BJ (cell line): ENCODE measurements around the gene SMIM7. TPM values are rescaled to one million over a fixed set of nuclear protein-coding genes. Genes with fewer than 3 reads are reported as not detected.

Source experiments
- CTCF ChIA-PET: fragments of 350-600 bp; formaldehyde crosslinking; extraction: SDS; loops from one replicate; lab custom pipeline; 2021; ENCODE audit warnings: antibody characterized with exemption, inconsistent platforms; lab: Yijun Ruan, JAX
- POLR2A ChIA-PET: fragments of 300-600 bp; sonication (Branson Sonifier 250); formaldehyde crosslinking; extraction: SDS; loops from one replicate; lab custom pipeline; 2021; ENCODE audit warnings: antibody characterized with exemption; lab: Charles Lee
- DNase-seq: peaks from one replicate; pipeline ENCODE4 v3.0.0-alpha.2; 2011; ENCODE audit warnings: low read depth
- H3K27me3 ChIP-seq: 2 replicates; pipeline ENCODE4 v1.6.0; 2011; ENCODE audit warnings: low read length; ENCODE audit not compliant: control insufficient read depth, insufficient read depth
- H3K36me3 ChIP-seq: 2 replicates; pipeline ENCODE4 v1.5.1; 2011; ENCODE audit warnings: low read length; ENCODE audit not compliant: control insufficient read depth, insufficient read depth
- H3K4me3 ChIP-seq: 2 replicates; pipeline ENCODE4 v1.5.1; 2011; ENCODE audit warnings: low read depth, mild to moderate bottlenecking, control low read depth, low read length
- polyA plus RNA-seq: library from polyadenylated mRNA; depleted of rRNA; stranded (reverse); fragments of >200 nt; gene quantifications from 2 replicates; pipeline ENCODE4 v1.2.3, GENCODE V29; 2011; rRNA removed
- TF ChIP-seq, protein P1 (sequence below): IDR thresholded peaks from 2 replicates; pipeline ENCODE4 v1.5.1; 2011; ENCODE audit warnings: low read depth, mild to moderate bottlenecking, control low read depth, inconsistent platforms, low read length, moderate library complexity; ENCODE audit not compliant: insufficient read depth

The SMIM7 gene
- polyA plus RNA-seq, 1 experiment: 61.4 TPM

DNA sequence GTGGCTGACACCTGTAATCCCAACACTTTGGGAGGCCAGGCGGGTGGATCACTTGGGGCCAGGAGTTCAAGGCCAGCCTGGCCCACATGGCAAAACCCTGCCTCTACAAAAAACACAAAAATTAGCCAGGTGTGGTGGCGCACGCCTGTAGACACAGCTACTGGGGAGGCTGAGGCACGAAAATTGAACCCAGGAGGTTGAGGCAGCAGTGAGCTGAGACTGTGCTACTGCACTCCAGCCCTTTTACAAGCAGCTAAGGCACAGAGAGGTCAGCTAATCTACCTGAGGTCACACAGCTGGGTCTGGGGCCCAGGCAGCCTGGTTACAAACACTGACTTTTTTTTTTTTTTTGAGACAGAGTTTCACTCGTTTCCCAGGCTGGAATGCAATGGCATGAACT, 59.1 kb downstream of the SMIM7 start:
- no peak for DNase-seq
- TF ChIP-seq, protein P1, sequence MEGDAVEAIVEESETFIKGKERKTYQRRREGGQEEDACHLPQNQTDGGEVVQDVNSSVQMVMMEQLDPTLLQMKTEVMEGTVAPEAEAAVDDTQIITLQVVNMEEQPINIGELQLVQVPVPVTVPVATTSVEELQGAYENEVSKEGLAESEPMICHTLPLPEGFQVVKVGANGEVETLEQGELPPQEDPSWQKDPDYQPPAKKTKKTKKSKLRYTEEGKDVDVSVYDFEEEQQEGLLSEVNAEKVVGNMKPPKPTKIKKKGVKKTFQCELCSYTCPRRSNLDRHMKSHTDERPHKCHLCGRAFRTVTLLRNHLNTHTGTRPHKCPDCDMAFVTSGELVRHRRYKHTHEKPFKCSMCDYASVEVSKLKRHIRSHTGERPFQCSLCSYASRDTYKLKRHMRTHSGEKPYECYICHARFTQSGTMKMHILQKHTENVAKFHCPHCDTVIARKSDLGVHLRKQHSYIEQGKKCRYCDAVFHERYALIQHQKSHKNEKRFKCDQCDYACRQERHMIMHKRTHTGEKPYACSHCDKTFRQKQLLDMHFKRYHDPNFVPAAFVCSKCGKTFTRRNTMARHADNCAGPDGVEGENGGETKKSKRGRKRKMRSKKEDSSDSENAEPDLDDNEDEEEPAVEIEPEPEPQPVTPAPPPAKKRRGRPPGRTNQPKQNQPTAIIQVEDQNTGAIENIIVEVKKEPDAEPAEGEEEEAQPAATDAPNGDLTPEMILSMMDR: no peak
- Histone ChIP-seq H3K27me3 (no peaks in the 10 kb centered on the region), H3K36me3 (no peaks in the 10 kb centered on the region), H3K4me3 (no peak overlapping the region)
- CTCF ChIA-PET: no interaction called here
- POLR2A ChIA-PET: no interaction called here

DNA sequence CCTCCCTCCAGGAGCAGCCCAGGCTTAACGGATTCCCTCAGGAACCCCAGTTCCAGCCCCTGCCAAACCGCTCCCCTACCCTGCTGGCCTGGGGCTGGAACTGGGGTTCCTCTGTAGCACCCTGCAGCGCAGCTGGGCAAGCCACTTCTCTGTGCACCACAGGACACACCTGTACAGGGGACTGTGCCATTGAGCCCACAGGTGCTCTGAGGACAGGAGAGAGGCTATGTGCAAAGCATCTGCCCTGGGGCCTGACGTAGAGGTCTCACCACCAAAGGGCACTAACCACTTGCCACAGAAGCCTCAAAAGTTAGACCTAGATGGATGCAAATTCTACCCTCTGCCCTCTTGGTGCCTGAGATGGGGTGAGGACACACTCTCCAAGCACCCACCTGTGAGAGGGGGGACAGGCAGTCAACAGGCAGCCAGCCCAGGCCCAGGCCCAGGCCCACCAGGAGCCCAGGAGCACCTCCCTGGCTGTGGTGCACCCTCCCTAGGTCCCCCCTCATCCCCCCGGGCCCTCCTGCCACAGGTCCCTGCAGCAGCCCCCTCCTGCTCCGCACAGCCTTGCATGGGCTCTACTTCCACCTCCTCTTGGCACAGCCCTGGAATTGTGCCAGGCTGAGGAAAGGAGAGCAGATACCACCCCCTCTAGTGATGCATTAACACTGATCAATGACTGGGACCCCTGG, 60.1 kb downstream of the SMIM7 start:
- no peak for DNase-seq
- H3K36me3 ChIP-seq: no peaks in the 10 kb centered on the region
- no peaks in the 10 kb centered on the region for H3K27me3 ChIP-seq
- POLR2A ChIA-PET: no interaction called here
- no peak overlapping the region for H3K4me3 ChIP-seq
- CTCF ChIA-PET: interaction anchor here (1.0 kb wide), 1 partner anchor 12 kb away, joined by 5 read pairs; no protein-coding TSS in a partner anchor
- TF ChIP-seq, protein P1: no peak

DNA sequence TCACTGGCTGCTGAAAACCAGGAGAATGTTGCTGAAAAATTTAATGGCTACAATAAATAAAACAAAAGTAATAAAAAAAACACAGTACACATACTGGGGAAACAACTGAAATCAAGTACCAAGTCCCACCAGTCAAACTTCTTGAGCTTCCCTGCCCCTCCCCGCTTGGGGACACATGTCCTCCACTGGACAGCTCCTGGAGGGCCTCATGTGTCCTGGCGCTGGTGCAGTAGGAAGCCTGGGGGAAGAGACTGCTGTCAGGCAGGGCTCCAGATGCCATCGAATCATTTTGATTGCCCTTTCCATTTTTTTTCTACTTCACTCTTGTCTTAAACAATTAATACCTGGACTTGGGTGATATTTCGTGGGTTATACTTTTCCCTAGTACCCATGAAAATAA, 61.1 kb downstream of the SMIM7 start:
- CTCF ChIA-PET: interaction anchor here (1.0 kb wide), 1 partner anchor 11 kb away, joined by 5 read pairs; no protein-coding TSS in a partner anchor
- no peak for DNase-seq
- Histone ChIP-seq H3K27me3 (no peaks in the 10 kb centered on the region), H3K4me3 (no peak overlapping the region), H3K36me3 (0 out of 2 replicates have a peak, but pooled peaks cover 2% of the 10 kb centered on the region)
- TF ChIP-seq, protein P1: no peak
- POLR2A ChIA-PET: no interaction called here

DNA sequence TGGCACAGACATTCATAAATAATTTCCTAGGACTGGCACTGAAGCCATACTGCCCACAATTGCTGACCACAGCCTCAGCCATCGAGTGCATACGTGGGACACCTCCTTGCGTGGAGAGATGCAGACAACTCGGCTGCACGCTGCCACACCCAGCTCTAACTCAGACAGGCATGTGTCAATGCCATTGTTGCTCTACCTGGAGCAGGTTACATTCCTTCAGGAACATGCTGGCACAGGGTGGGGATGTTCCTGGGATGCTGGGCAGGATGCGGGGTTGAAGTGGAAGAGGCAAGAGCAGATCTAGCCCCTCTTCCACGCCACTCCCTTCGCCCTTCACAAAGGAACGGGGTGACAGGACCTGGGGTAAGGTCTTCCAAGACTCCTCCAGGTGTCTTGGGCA, 63.5 kb downstream of the SMIM7 start:
- 0 out of 2 replicates have a peak, but pooled peaks cover 4% of the 10 kb centered on the region for H3K36me3 ChIP-seq
- CTCF ChIA-PET: interaction anchor here (1.5 kb wide), 1 partner anchor 16 kb away, joined by 3 read pairs; no protein-coding TSS in a partner anchor
- no peaks in the 10 kb centered on the region for H3K27me3 ChIP-seq
- no peak for DNase-seq
- TF ChIP-seq, protein P1: no peak
- POLR2A ChIA-PET: no interaction called here
- H3K4me3 ChIP-seq: no peak overlapping the region

Other genes with a start within 250 kb of the SMIM7 start
- 9.4 and 12.8 TPM in 2 replicates for gene EPS15L1, start 188.2 kb downstream of the SMIM7 start, polyA plus RNA-seq
- not detected in 2 replicates for gene CALR3, start 164.0 kb downstream of the SMIM7 start, polyA plus RNA-seq
- 2.8 and 3.4 TPM in 2 replicates for gene C19orf44, start 163.8 kb downstream of the SMIM7 start, polyA plus RNA-seq
- 3.2 and 4.0 TPM in 2 replicates for gene CHERP, start 117.7 kb downstream of the SMIM7 start, polyA plus RNA-seq
- gene SLC35E1, start 87.7 kb downstream of the SMIM7 start, polyA plus RNA-seq: 35.2 and 55.6 TPM in 2 replicates
- gene MED26, start 31.9 kb downstream of the SMIM7 start, polyA plus RNA-seq: 2.9 and 3.9 TPM in 2 replicates
- 1.2 and 1.6 TPM in 2 replicates for gene TMEM38A, start 995 bp upstream of the SMIM7 start, polyA plus RNA-seq
- not detected in 2 replicates for gene NWD1, start 59.7 kb upstream of the SMIM7 start, polyA plus RNA-seq
- 19.8 and 25.5 TPM in 2 replicates for gene SIN3B, start 169.3 kb upstream of the SMIM7 start, polyA plus RNA-seq
- gene F2RL3, start 228.9 kb upstream of the SMIM7 start, polyA plus RNA-seq: 0.05 TPM in 1 of 2 replicates, not detected in the other